Neural cell (in vitro differentiated cells): ENCODE data around the gene PROX1.

Experiments used
- CTCF ChIP-seq: fragments of 450-650 bp; IDR thresholded peaks from 2 replicates; pipeline ENCODE4 v1.5.1; 2014; ENCODE audit warnings: antibody characterized with exemption, mild to moderate bottlenecking, moderate library complexity; ENCODE audit not compliant: poor library complexity, severe bottlenecking
- POLR2AphosphoS5 ChIP-seq: IDR thresholded peaks from 2 replicates; pipeline ENCODE4 v1.6.1; 2012

GRCh38 chr1:214028649-214029406, 41.1 kb downstream of the PROX1 start:
- TF ChIP-seq CTCF, result no peak
- TF ChIP-seq POLR2AphosphoS5, result no peak
